Activated CD8-positive, alpha-beta memory T cell treated with anti-CD3 and anti-CD28 coated beads, Interleukin-2, amount 50 U/mL, for 1 hour (primary cell): ENCODE data around the gene PAPPA.

ENCODE experiments used
- DNase-seq: peaks from one replicate; pipeline ENCODE4 v3.0.0-alpha.2; 2020; ENCODE audit errors: extremely low read depth

The PAPPA gene

GRCh38 chr9:116276196-116276493, 122.6 kb downstream of the PAPPA start:
- DNase-seq, result no peak

- no peak for DNase-seq
These were observed 123.1 kb downstream of the PAPPA start for GRCh38 chr9:116276651-116277121.

- no peak for DNase-seq
These were observed 124.7 kb downstream of the PAPPA start for GRCh38 chr9:116278326-116278725.

GRCh38 chr9:116279230-116279629, 125.6 kb downstream of the PAPPA start:
- no peak for DNase-seq

GRCh38 chr9:116280529-116280928, 126.9 kb downstream of the PAPPA start:
- no peak for DNase-seq

GRCh38 chr9:116282597-116282996, 129.0 kb downstream of the PAPPA start:
- DNase-seq, result no peak

GRCh38 chr9:116284518-116284917, 130.9 kb downstream of the PAPPA start:
- DNase-seq, result no peak

GRCh38 chr9:116285320-116285719, 131.7 kb downstream of the PAPPA start:
- DNase-seq, result no peak

GRCh38 chr9:116286297-116286696, 132.7 kb downstream of the PAPPA start:
- no peak for DNase-seq

GRCh38 chr9:116287721-116288120, 134.1 kb downstream of the PAPPA start:
- no peak for DNase-seq

- no peak for DNase-seq
These were observed 135.1 kb downstream of the PAPPA start for GRCh38 chr9:116288658-116289057.

- no peak for DNase-seq
These were observed 143.8 kb downstream of the PAPPA start for GRCh38 chr9:116297346-116297745.

GRCh38 chr9:116298249-116298648, 144.7 kb downstream of the PAPPA start:
- no peak for DNase-seq

- DNase-seq, result no peak
These were observed 145.3 kb downstream of the PAPPA start for GRCh38 chr9:116298878-116299391.

GRCh38 chr9:116300360-116300870, 146.8 kb downstream of the PAPPA start:
- no peak for DNase-seq

- no peak for DNase-seq
These were observed 149.7 kb downstream of the PAPPA start for GRCh38 chr9:116303270-116303669.

- no peak for DNase-seq
These were observed 150.4 kb downstream of the PAPPA start for GRCh38 chr9:116303886-116304538.

- no peak for DNase-seq
These were observed 151.2 kb downstream of the PAPPA start for GRCh38 chr9:116304761-116305160.

GRCh38 chr9:116308076-116308475, 154.5 kb downstream of the PAPPA start:
- DNase-seq, result no peak

- DNase-seq, result no peak
These were observed 156.5 kb downstream of the PAPPA start for GRCh38 chr9:116309900-116310611.

- DNase-seq, result no peak
These were observed 158.6 kb downstream of the PAPPA start for GRCh38 chr9:116312221-116312620.

GRCh38 chr9:116313638-116314037, 160.0 kb downstream of the PAPPA start:
- no peak for DNase-seq

GRCh38 chr9:116316246-116316645, 162.7 kb downstream of the PAPPA start:
- no peak for DNase-seq
